ENCODE results near the gene SMARCAL1. TPM values are rescaled to one million over a fixed set of nuclear protein-coding genes. Genes with fewer than 3 reads are reported as not detected.

SMARCAL1 gene
- total RNA-seq, 1 donor from 2014 or later = 135 TPM

- Histone ChIP-seq H3K36me3 (ENCODE audit: control insufficient read depth, insufficient read depth, low read length) (no peaks in the 10 kb centered on the region), H3K27me3 (ENCODE audit: control insufficient read depth, insufficient read depth, low read length) (no peaks in the 10 kb centered on the region), H3K4me3 (ENCODE audit: low read depth, low read length) (no peak overlapping the region)
- no peak for DNase-seq (ENCODE audit: low read depth)
- no peak for TF ChIP-seq CTCF (IDR thresholded peaks at IDR 0.05; ENCODE audit: insufficient read depth, low read length, poor library complexity, severe bottlenecking)
These were observed 12.7 kb upstream of the SMARCAL1 start for GRCh38 chr2:216399621-216400020.

- no peak for DNase-seq (ENCODE audit: low read depth)
- H3K4me3 ChIP-seq (ENCODE audit: low read depth, low read length) = no peak overlapping the region
- H3K36me3 ChIP-seq (ENCODE audit: control insufficient read depth, insufficient read depth, low read length) = peaks cover 1% of the 10 kb centered on the region
- no peaks in the 10 kb centered on the region for H3K27me3 ChIP-seq (ENCODE audit: control insufficient read depth, insufficient read depth, low read length)
- TF ChIP-seq CTCF (IDR thresholded peaks at IDR 0.05; ENCODE audit: insufficient read depth, low read length, poor library complexity, severe bottlenecking) = no peak
These were observed 9.5 kb upstream of the SMARCAL1 start for GRCh38 chr2:216402751-216403150.

GRCh38 chr2:216404010-216404618 is 8.2 kb upstream of the SMARCAL1 start:
- peak; percentile 85 for TF ChIP-seq CTCF (IDR thresholded peaks at IDR 0.05; ENCODE audit: insufficient read depth, low read length, poor library complexity, severe bottlenecking)
- Histone ChIP-seq H3K27me3 (ENCODE audit: control insufficient read depth, insufficient read depth, low read length) (no peaks in the 10 kb centered on the region), H3K36me3 (ENCODE audit: control insufficient read depth, insufficient read depth, low read length) (peaks cover 1% of the 10 kb centered on the region), H3K4me3 (ENCODE audit: low read depth, low read length) (no peak overlapping the region)
- DNase-seq (ENCODE audit: low read depth) = no peak

GRCh38 chr2:216405588-216405987 is 6.7 kb upstream of the SMARCAL1 start:
- Histone ChIP-seq H3K4me3 (ENCODE audit: low read depth, low read length) (no peak overlapping the region), H3K36me3 (ENCODE audit: control insufficient read depth, insufficient read depth, low read length) (peaks cover 1% of the 10 kb centered on the region), H3K27me3 (ENCODE audit: control insufficient read depth, insufficient read depth, low read length) (no peaks in the 10 kb centered on the region)
- no peak for TF ChIP-seq CTCF (IDR thresholded peaks at IDR 0.05; ENCODE audit: insufficient read depth, low read length, poor library complexity, severe bottlenecking)
- no peak for DNase-seq (ENCODE audit: low read depth)

GRCh38 chr2:216406826-216407225 is 5.5 kb upstream of the SMARCAL1 start:
- TF ChIP-seq CTCF (IDR thresholded peaks at IDR 0.05; ENCODE audit: insufficient read depth, low read length, poor library complexity, severe bottlenecking) = no peak
- Histone ChIP-seq H3K36me3 (ENCODE audit: control insufficient read depth, insufficient read depth, low read length) (peaks cover 1% of the 10 kb centered on the region), H3K27me3 (ENCODE audit: control insufficient read depth, insufficient read depth, low read length) (no peaks in the 10 kb centered on the region), H3K4me3 (ENCODE audit: low read depth, low read length) (no peak overlapping the region)
- no peak for DNase-seq (ENCODE audit: low read depth)
